Ishikawa (cell line): ENCODE data around the gene OR9A2.

ENCODE experiments used
- CEBPB ChIP-seq: IDR thresholded peaks from 2 replicates; pipeline ENCODE4 v1.6.1; 2012
- CREB1 ChIP-seq: IDR thresholded peaks from 2 replicates; pipeline ENCODE4 v1.6.1; 2012; ENCODE audit warnings: low read depth
- EGR1 ChIP-seq: IDR thresholded peaks from 2 replicates; pipeline ENCODE4 v1.6.1; 2012
- EP300 ChIP-seq: IDR thresholded peaks from 2 replicates; pipeline ENCODE4 v1.6.1; 2012; ENCODE audit warnings: borderline replicate concordance
- FOXM1 ChIP-seq: IDR thresholded peaks from 2 replicates; pipeline ENCODE4 v1.6.1; 2012; ENCODE audit warnings: low read depth, borderline replicate concordance
- MAX ChIP-seq: IDR thresholded peaks from 2 replicates; pipeline ENCODE4 v1.6.1; 2012
- NFIC ChIP-seq: IDR thresholded peaks from 2 replicates; pipeline ENCODE4 v1.6.1; 2012
- RAD21 ChIP-seq: IDR thresholded peaks from 2 replicates; pipeline ENCODE4 v1.6.1; 2012; ENCODE audit warnings: low read depth
- REST ChIP-seq: IDR thresholded peaks from 2 replicates; pipeline ENCODE4 v1.6.1; 2012; ENCODE audit warnings: low read depth, mild to moderate bottlenecking
- TAF1 ChIP-seq: IDR thresholded peaks from 2 replicates; pipeline ENCODE4 v1.6.1; 2012; ENCODE audit warnings: low read depth, mild to moderate bottlenecking
- TCF12 ChIP-seq: IDR thresholded peaks from 2 replicates; pipeline ENCODE4 v1.6.1; 2012; ENCODE audit warnings: low read depth
- USF1 ChIP-seq: IDR thresholded peaks from 2 replicates; pipeline ENCODE4 v1.6.1; 2012
- YY1 ChIP-seq: IDR thresholded peaks from 2 replicates; pipeline ENCODE4 v1.6.1; 2012; ENCODE audit warnings: low read depth
- ZBTB7A ChIP-seq: IDR thresholded peaks from 2 replicates; pipeline ENCODE4 v1.6.1; 2012; ENCODE audit warnings: low read depth

GRCh38 chr7:143050931-143051330, 24.0 kb upstream of the OR9A2 start:
- TF ChIP-seq REST (no peak), EP300 (no peak), USF1 (no peak), MAX (no peak), TCF12 (no peak), YY1 (no peak), TAF1 (no peak), RAD21 (no peak), CEBPB (no peak), CREB1 (no peak), NFIC (no peak), EGR1 (no peak), FOXM1 (no peak), ZBTB7A (no peak)
